Esophagus (tissue), 2 donors: ENCODE results near the gene UTP25. TPM values are rescaled to one million over a fixed set of nuclear protein-coding genes. Genes with fewer than 3 reads are reported as not detected.

ENCODE experiments used
- H3K27ac ChIP-seq, 2 donors: one replicate each; pipeline ENCODE4 v1.5.1; 2013; ENCODE audit warnings: low read depth in 2 of 2, mild to moderate bottlenecking in 2 of 2, inconsistent platforms in 1 of 2, low read length in 1 of 2, moderate library complexity in 1 of 2
- H3K27me3 ChIP-seq, 2 donors: one replicate each; pipeline ENCODE4 v1.6.1; 2013; ENCODE audit warnings: low read length in 2 of 2, control low read depth in 1 of 2, mild to moderate bottlenecking in 1 of 2; ENCODE audit not compliant: insufficient read depth in 2 of 2, control insufficient read depth in 1 of 2
- H3K36me3 ChIP-seq, 2 donors: one replicate each; pipeline ENCODE4 v1.6.1; 2013; ENCODE audit warnings: low read length in 1 of 2; ENCODE audit not compliant: control insufficient read depth in 2 of 2, insufficient read depth in 2 of 2
- H3K4me1 ChIP-seq, 2 donors: one replicate each; pipeline ENCODE4 v1.6.1; 2013; ENCODE audit warnings: low read length in 1 of 2; ENCODE audit not compliant: control insufficient read depth in 2 of 2, insufficient read depth in 2 of 2
- H3K4me3 ChIP-seq, 2 donors: one replicate each; pipeline ENCODE4 v1.5.1; 2013; ENCODE audit warnings: low read length in 2 of 2, mild to moderate bottlenecking in 2 of 2, low read depth in 1 of 2, moderate library complexity in 1 of 2
- H3K9me3 ChIP-seq, 2 donors: one replicate each; pipeline ENCODE4 v1.6.1; 2013; ENCODE audit warnings: mild to moderate bottlenecking in 2 of 2, low read depth in 1 of 2, low read length in 1 of 2, moderate library complexity in 1 of 2; ENCODE audit not compliant: control insufficient read depth in 2 of 2, insufficient read depth in 1 of 2
- WGBS, 2 donors: extraction: QIAGEN DNeasy Blood & Tissue Kit; methylation state at CpG; one replicate each; pipeline ENCODE4 v1.1.7; 2013; 5-methylcytosine and 5-hydroxymethylcytosine counted together
- polyA plus RNA-seq, 2 donors: library from polyadenylated mRNA; stranded (reverse); fragments of 200-250 nt; gene quantifications; one replicate each; pipeline ENCODE4 v1.2.3, GENCODE V29; 2013
- donor health status: healthy with polysubstance abuse.
- donor health status: Bipolar disorder and iron deficiency.

The UTP25 gene
- polyA plus RNA-seq, 2 donors: 1.3 to 2.4 TPM

DNA sequence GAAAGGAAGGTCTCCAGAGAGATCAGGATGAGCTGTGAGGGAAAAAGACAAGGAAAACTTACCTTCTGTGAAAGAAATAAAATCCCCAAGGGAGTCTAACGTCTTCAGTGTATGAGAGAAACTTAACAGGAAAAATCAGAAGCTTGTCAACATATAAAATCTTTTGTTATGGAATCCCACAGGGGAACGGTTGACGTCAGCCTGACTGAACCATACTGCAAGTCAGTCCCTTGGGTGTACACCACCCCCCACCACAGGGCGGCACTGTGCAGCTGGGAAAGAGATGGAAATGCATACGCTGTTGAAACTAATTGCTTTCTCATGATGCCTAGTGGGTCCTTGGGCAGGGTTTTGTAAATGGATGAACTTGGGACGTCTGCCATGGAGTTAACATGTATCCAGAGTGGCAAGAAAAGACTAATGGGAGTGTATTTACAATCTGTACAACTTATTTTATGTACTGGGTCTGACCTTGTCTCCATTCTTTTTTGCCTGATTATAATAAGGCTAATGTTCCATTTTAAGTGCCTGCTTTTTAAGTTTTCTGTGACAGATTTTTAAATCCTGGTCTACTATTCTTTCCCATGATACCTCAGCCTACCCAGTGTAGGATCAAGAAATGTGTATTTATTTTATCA lies 22.7 kb downstream of the UTP25 start:
- 60 to 69% methylated on average over 6 of the region's 6 CpGs for WGBS, 2 donors
- Histone ChIP-seq H3K4me3 (no peak overlapping the region), H3K9me3 (no peaks in the 10 kb centered on the region), H3K27ac (no peak overlapping the region), H3K4me1 (no peaks in the 10 kb centered on the region), H3K27me3 (no peaks in the 10 kb centered on the region), H3K36me3 (peaks cover 16 to 18% of the 10 kb centered on the region in 2 donors)

DNA sequence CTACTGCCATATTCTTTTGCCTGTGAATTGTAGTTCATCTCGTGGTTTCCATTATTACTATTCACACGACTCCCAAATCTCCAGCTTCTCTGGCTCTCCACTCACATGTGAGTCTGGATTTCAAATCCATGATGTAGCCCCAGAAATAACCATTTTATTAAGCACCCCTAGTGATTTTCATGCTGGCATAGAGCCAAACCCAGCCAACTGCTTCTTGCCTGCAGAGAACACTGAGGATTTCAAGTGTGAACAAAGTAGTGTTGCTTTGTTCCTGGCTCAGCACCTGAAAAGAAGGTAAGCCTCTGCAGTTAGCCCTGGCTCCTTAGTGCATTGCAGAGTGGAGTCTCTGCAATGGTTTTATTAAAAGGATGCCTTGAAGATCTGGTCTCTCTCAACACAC lies 25.9 kb downstream of the UTP25 start:
- H3K4me1 ChIP-seq: no peaks in the 10 kb centered on the region
- H3K4me3 ChIP-seq: no peak overlapping the region
- H3K27ac ChIP-seq: no peak overlapping the region
- WGBS, 2 donors: 93 to 94% methylated on average over 2 of the region's 2 CpGs
- no peaks in the 10 kb centered on the region for H3K27me3 ChIP-seq
- no peaks in the 10 kb centered on the region for H3K9me3 ChIP-seq
- peaks cover 15 to 18% of the 10 kb centered on the region in 2 donors for H3K36me3 ChIP-seq

DNA sequence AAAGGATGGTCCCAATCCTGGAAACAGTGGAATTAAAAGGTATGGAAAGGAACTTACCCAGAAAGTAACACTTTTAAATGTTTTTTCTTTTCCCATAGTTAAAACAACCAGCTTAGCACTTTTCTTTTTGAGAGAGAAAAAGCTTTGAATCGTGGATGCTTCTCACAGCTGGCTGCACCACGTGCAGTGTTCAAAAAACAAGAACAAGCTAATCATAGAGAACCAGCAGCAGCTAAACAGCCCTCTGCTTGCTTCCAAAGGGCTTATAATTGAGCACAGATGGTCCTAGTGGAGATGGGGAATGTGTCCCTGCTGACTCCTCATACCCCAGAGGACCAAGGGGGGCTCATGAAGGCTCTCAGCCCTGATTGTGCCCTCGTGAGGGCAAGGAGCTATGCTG lies 26.4 kb downstream of the UTP25 start:
- Histone ChIP-seq H3K36me3 (peaks cover 12 to 16% of the 10 kb centered on the region in 2 donors), H3K27me3 (no peaks in the 10 kb centered on the region)

DNA sequence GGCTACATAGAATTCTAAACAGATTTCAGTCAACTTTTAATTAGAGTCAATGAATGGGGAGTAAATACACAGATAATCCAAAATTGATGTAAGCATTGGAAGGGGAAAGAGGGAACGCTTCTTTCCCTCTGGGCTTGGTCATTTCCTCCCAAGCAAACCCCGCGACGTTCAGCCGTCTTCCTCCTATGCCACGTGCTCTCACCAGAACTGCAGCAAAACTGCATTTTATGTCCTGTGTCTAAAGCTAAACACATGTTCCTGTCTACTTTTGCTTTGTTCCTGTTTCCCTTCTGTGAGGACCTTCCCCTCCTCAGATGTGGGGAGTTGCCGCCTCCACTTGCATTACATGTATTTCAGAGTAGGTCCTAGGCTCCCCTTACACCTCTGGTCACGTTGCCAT lies 27.2 kb downstream of the UTP25 start:
- WGBS, 2 donors: 79% methylated on average over 8 of the region's 8 CpGs
- no peaks in the 10 kb centered on the region for H3K27me3 ChIP-seq
- H3K27ac ChIP-seq: no peak overlapping the region
- H3K4me3 ChIP-seq: no peak overlapping the region
- peaks cover 12 to 15% of the 10 kb centered on the region in 2 donors for H3K36me3 ChIP-seq
- H3K4me1 ChIP-seq: no peaks in the 10 kb centered on the region
- H3K9me3 ChIP-seq: no peaks in the 10 kb centered on the region

More for the DNA sequence above, 26.4 kb downstream of the UTP25 start:
- Histone ChIP-seq H3K27ac (no peak overlapping the region), H3K4me1 (no peaks in the 10 kb centered on the region), H3K4me3 (no peak overlapping the region), H3K9me3 (no peaks in the 10 kb centered on the region)
- WGBS, 2 donors: 62 to 80% methylated on average over 3 of the region's 3 CpGs

DNA sequence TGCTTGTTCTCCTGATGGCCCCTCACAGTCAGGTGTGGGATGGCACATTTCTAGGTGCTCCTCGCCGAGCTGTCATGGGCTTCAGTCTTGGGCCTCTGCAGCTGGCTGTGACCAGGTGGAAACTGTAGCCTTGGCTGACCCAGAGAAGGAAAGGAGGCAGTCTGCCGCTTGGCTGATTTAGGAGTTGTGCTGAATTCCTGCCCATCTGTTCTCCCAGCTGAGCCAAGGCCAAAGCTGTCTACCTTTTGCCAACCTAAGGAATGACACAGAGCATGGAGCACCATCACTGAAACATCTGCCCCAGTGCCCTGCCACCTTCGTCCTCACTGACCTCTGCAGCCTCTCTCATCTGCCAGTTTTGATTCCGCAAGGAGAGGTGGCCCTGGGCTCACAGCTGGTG lies 27.9 kb downstream of the UTP25 start:
- Histone ChIP-seq H3K4me3 (no peak overlapping the region), H3K27ac (no peak overlapping the region), H3K36me3 (peaks cover 12 to 15% of the 10 kb centered on the region in 2 donors), H3K4me1 (no peaks in the 10 kb centered on the region), H3K27me3 (no peaks in the 10 kb centered on the region), H3K9me3 (no peaks in the 10 kb centered on the region)
- 85 to 87% methylated on average over 5 of the region's 5 CpGs for whole genome bisulfite sequencing, 2 donors

DNA sequence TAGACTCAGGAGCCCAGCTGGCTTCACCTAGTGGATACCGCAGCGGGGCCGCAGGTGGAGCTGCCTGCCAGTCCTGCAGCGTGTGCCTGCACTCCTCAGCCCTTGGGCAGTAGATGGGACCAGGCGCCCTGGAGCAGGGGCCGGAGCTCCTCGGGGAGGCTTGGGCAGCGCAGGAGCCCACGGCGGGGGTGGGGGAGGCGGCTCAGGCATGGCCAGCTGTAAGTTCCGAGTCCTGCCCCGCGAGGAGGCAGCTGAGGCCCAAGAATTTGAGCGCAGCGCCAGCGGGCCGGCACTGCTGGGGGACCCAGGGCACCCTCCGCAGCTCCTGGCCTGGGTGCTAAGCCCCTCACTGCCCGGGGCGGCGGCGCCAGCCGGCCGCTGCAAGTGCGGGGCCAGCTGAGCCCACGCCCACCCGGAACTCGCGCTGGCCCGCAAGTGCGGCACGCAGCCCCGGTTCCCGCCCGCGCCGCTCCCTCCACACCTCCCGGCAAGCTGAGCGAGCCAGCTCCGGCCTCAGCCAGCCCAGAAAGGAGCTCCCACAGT lies 30.9 kb downstream of the UTP25 start:
- Histone ChIP-seq H3K27me3 (no peaks in the 10 kb centered on the region), H3K4me1 (no peaks in the 10 kb centered on the region), H3K36me3 (peaks cover 6 to 11% of the 10 kb centered on the region in 2 donors), H3K27ac (no peak overlapping the region), H3K9me3 (no peaks in the 10 kb centered on the region), H3K4me3 (no peak overlapping the region)
- 95 to 97% methylated on average over 37 to 41 of the region's 41 CpGs for WGBS, 2 donors

DNA sequence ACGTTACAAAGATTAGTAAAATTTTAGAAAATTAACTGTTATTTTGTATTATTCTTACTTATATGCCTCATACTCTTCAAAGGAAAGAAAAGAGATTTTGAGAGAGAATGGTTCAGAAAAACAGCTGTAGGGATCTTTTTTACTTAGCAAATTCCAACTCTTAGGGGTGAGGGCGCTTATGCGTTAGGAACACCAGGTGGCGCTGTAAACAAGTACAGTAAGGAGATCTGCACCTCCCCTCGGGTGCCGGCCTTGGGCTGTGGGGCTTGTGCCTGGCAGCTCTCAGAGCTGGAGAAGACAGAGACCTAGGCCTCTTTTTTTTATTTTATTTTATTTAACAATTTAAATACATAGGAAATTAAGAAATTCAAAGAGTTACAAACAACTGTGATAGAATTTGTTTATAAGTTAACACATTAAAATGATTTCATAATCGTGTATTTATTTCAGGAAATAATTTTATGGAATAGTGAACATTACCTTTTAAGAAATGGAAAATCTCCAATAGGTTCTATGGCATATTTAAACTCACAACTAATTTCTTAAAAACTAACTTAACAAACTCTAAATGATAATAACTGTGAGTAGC lies 32.6 kb downstream of the UTP25 start:
- Histone ChIP-seq H3K27ac (no peak overlapping the region), H3K36me3 (no peaks in the 10 kb centered on the region), H3K4me1 (no peaks in the 10 kb centered on the region), H3K4me3 (no peak overlapping the region), H3K9me3 (no peaks in the 10 kb centered on the region), H3K27me3 (no peaks in the 10 kb centered on the region)
- 12 to 14% methylated on average over 7 of the region's 7 CpGs for WGBS, 2 donors

DNA sequence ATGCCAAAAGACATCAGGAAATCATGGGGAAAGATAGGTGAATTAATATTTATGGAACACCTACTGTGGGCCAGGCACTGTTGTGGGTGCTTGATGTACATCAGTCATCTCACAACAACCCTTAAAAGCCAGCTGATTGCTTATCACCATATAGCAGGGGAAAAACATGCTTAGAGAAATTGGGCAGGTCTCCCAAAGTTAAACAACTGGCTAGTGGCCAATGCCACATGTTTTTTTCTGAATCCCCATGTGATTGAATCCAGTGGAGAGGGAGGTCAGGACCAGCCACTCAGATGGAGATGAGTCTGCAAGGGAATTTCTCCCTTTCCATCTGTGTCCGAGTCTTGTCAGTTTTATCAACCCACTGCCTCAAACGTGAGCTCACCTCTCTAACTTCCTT lies 33.5 kb downstream of the UTP25 start:
- H3K4me1 ChIP-seq: no peaks in the 10 kb centered on the region
- H3K4me3 ChIP-seq: no peak overlapping the region
- WGBS, 2 donors: 64 to 73% methylated on average over 2 of the region's 2 CpGs
- no peak overlapping the region for H3K27ac ChIP-seq
- H3K36me3 ChIP-seq: no peaks in the 10 kb centered on the region
- H3K27me3 ChIP-seq: no peaks in the 10 kb centered on the region
- no peaks in the 10 kb centered on the region for H3K9me3 ChIP-seq

DNA sequence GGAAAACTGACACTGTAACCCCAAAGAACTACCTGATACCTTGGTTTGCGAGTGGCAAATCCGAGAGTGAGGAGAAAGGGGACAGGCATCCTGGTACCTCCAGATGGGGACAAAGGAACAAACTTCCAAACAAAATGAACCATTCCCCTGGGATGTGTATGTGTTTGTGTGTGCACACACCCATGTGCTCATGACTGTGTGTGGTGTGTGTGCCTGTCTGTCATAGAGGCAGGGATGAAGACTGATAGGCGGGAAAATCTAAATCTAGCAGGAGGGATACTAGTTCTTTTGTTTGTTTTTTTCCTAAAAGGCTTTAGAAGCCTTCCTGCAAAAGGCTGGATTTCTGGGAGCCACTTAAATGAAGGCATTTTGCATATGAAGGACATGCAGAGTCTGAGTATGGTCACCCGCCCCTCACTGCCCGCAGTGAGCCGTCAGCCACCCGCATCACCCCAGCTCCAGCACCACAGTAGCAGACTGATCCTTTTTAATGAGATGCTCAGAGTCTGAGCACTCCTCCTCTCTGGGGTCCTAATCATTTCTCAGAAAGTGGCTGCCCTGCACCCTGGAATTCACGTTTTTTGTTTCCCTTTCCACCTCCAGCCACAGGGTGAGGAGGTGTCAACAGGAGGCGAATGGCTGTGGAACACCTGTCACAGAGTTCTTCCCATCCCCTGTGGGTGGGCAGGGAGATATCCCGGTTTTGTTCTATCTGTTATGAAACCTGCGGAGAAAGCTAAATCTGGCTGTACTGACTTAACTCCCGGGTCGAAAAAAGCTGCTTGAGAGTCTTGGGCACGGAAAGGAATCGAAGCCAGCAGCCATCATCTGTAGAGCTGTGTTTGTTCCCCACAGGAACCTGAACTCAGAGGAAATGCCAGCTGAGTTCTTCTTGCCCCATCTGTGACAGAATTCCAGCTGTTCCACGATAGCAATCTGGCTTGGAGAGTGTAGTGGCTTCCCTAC lies 34.9 kb downstream of the UTP25 start:
- H3K4me3 ChIP-seq: no peak overlapping the region
- WGBS, 2 donors: 66 to 68% methylated on average over 16 of the region's 16 CpGs
- H3K4me1 ChIP-seq: no peaks in the 10 kb centered on the region
- H3K27me3 ChIP-seq: no peaks in the 10 kb centered on the region
- no peaks in the 10 kb centered on the region for H3K36me3 ChIP-seq
- H3K27ac ChIP-seq: no peak overlapping the region
- H3K9me3 ChIP-seq: no peaks in the 10 kb centered on the region
